Activated CD8-positive, alpha-beta T cell treated with anti-CD3 and anti-CD28 coated beads, Interleukin-2, amount 10 ng/mL, durations not matched to agents 7 days and 5 days (primary cell): ENCODE measurements around the gene TGFA. TPM values are rescaled to one million over a fixed set of nuclear protein-coding genes. Genes with fewer than 3 reads are reported as not detected.

Experiments used
- ATAC-seq: fragments of 150-1000 bp; cut with Tn5 transposase; one replicate; pipeline ENCODE4 v1.10.0; 2021; ENCODE audit warnings: moderate library complexity
- CTCF ChIA-PET: fragments of 350-600 bp; sonication (Branson Sonifier 250); formaldehyde crosslinking; loops from one replicate; lab custom pipeline; 2021; ENCODE audit warnings: antibody characterized with exemption; lab: Charles Lee
- POLR2A ChIA-PET: fragments of 350-600 bp; sonication (Branson Sonifier 250); formaldehyde crosslinking; loops from one replicate; lab custom pipeline; 2021; ENCODE audit warnings: antibody characterized with exemption; lab: Charles Lee
- DNase-seq: peaks from one replicate; pipeline ENCODE4 v3.0.0-alpha.2; 2020
- H3K27ac Mint-ChIP-seq: one replicate; pipeline ENCODE4 v1.8.0; 2021; ENCODE audit warnings: mild to moderate bottlenecking, mixed read lengths
- H3K27me3 Mint-ChIP-seq: one replicate; pipeline ENCODE4 v1.8.0; 2021; ENCODE audit warnings: low read depth, mixed read lengths
- H3K36me3 Mint-ChIP-seq: one replicate; pipeline ENCODE4 v1.8.0; 2021; ENCODE audit warnings: low read depth, mixed read lengths
- H3K4me1 Mint-ChIP-seq: one replicate; pipeline ENCODE4 v1.8.0; 2021; ENCODE audit warnings: low read depth, mixed read lengths
- H3K4me3 Mint-ChIP-seq: one replicate; pipeline ENCODE4 v1.8.0; 2021; ENCODE audit warnings: mild to moderate bottlenecking, mixed read lengths
- H3K9me3 Mint-ChIP-seq: one replicate; pipeline ENCODE4 v1.8.0; 2022; ENCODE audit warnings: mixed read lengths; ENCODE audit not compliant: insufficient read depth
- total RNA-seq, 2 experiments: library from RNA; stranded (reverse); gene quantifications; one replicate each; pipeline ENCODE4 v1.2.3, GENCODE V29; 2021

Gene TGFA
- total RNA-seq, 2 experiments from 2014 or later = 0.13 TPM; not detected in 1

- ChIA-PET CTCF (no interaction called here), POLR2A (no interaction called here)
- Mint-ChIP-seq H3K27ac (no peak overlapping the region), H3K36me3 (no peaks in the 10 kb centered on the region), H3K9me3 (no peaks in the 10 kb centered on the region), H3K27me3 (peaks cover 14% of the 10 kb centered on the region), H3K4me3 (no peak overlapping the region), H3K4me1 (no peaks in the 10 kb centered on the region)
- ATAC-seq (no peak), DNase-seq (no peak)
Measured at GRCh38 chr2:70484086-70484485, 69.5 kb downstream of the TGFA start.

- no peaks in the 10 kb centered on the region for H3K4me1 Mint-ChIP-seq
- POLR2A ChIA-PET = no interaction called here
- H3K36me3 Mint-ChIP-seq = no peaks in the 10 kb centered on the region
- DNase-seq = no peak
- no peaks in the 10 kb centered on the region for H3K9me3 Mint-ChIP-seq
- CTCF ChIA-PET = interaction anchor here (0.8 kb wide), 1 partner anchor 16 kb away, joined by 3 read pairs; no protein-coding TSS in a partner anchor
- H3K4me3 Mint-ChIP-seq = no peak overlapping the region
- no peak for ATAC-seq
- H3K27ac Mint-ChIP-seq = no peak overlapping the region
- H3K27me3 Mint-ChIP-seq = peaks cover 14% of the 10 kb centered on the region
Measured at GRCh38 chr2:70482401-70482800, 71.2 kb downstream of the TGFA start.

- DNase-seq (no peak), ATAC-seq (no peak)
- Mint-ChIP-seq H3K4me1 (peaks cover 3% of the 10 kb centered on the region), H3K4me3 (no peak overlapping the region), H3K27me3 (peaks cover 18% of the 10 kb centered on the region), H3K9me3 (no peaks in the 10 kb centered on the region), H3K36me3 (no peaks in the 10 kb centered on the region), H3K27ac (no peak overlapping the region)
- POLR2A ChIA-PET = interaction anchor here (0.8 kb wide), 1 partner anchor 16 kb away, joined by 3 read pairs; no protein-coding TSS in a partner anchor
- CTCF ChIA-PET = interaction anchor here (0.8 to 1.5 kb wide), 2 partner anchors 138 to 177 kb away, joined by 3 to 4 read pairs; no protein-coding TSS in a partner anchor
Measured at GRCh38 chr2:70480468-70480867, 73.2 kb downstream of the TGFA start.

- Mint-ChIP-seq H3K27ac (no peak overlapping the region), H3K27me3 (peaks cover 15% of the 10 kb centered on the region), H3K4me1 (peaks cover 10% of the 10 kb centered on the region), H3K36me3 (no peaks in the 10 kb centered on the region), H3K4me3 (no peak overlapping the region), H3K9me3 (no peaks in the 10 kb centered on the region)
- DNase-seq (no peak), ATAC-seq (no peak)
- CTCF ChIA-PET = interaction anchor here (0.7 to 0.9 kb wide), 3 partner anchors 9 to 176 kb away, joined by 3 to 4 read pairs (median 3); no protein-coding TSS in a partner anchor
- POLR2A ChIA-PET = no interaction called here
Measured at GRCh38 chr2:70479816-70480215, 73.8 kb downstream of the TGFA start.

GRCh38 chr2:70477441-70477844, 76.2 kb downstream of the TGFA start:
- DNase-seq (no peak), ATAC-seq (no peak)
- Mint-ChIP-seq H3K4me3 (no peak overlapping the region), H3K27ac (no peak overlapping the region), H3K4me1 (peaks cover 27% of the 10 kb centered on the region), H3K9me3 (no peaks in the 10 kb centered on the region), H3K36me3 (no peaks in the 10 kb centered on the region), H3K27me3 (peaks cover 14% of the 10 kb centered on the region)
- POLR2A ChIA-PET = no interaction called here
- CTCF ChIA-PET = no interaction called here

- no peak overlapping the region for H3K4me3 Mint-ChIP-seq
- H3K4me1 Mint-ChIP-seq = peaks cover 33% of the 10 kb centered on the region
- no peaks in the 10 kb centered on the region for H3K9me3 Mint-ChIP-seq
- H3K36me3 Mint-ChIP-seq = no peaks in the 10 kb centered on the region
- H3K27me3 Mint-ChIP-seq = peaks cover 9% of the 10 kb centered on the region
- DNase-seq = no peak
- peak; percentile 44 for ATAC-seq
- peak overlapping the region; percentile 47 for H3K27ac Mint-ChIP-seq
- POLR2A ChIA-PET = interaction anchor here (0.9 kb wide), 1 partner anchor 34 kb away, joined by 3 read pairs; no protein-coding TSS in a partner anchor
- CTCF ChIA-PET = interaction anchor here (1.4 kb wide), 1 partner anchor 142 kb away, joined by 3 read pairs; no protein-coding TSS in a partner anchor
Measured at GRCh38 chr2:70475266-70475665, 78.4 kb downstream of the TGFA start.

GRCh38 chr2:70474256-70474848, 79.3 kb downstream of the TGFA start:
- ATAC-seq (no peak), DNase-seq (no peak)
- Mint-ChIP-seq H3K27ac (no peak overlapping the region), H3K4me3 (no peak overlapping the region), H3K9me3 (no peaks in the 10 kb centered on the region), H3K27me3 (peaks cover 4% of the 10 kb centered on the region), H3K36me3 (no peaks in the 10 kb centered on the region), H3K4me1 (peaks cover 33% of the 10 kb centered on the region)
- ChIA-PET CTCF (interaction anchor here (0.8 to 1.4 kb wide), 2 partner anchors 143 to 170 kb away, joined by 3 read pairs; no protein-coding TSS in a partner anchor), POLR2A (no interaction called here)

GRCh38 chr2:70473101-70473722, 80.4 kb downstream of the TGFA start:
- peaks cover 4% of the 10 kb centered on the region for H3K27me3 Mint-ChIP-seq
- ATAC-seq (peak; percentile 49), DNase-seq (no peak)
- ChIA-PET CTCF (no interaction called here), POLR2A (interaction anchor here (0.9 kb wide), 1 partner anchor 180 kb away, joined by 3 read pairs; the partner anchor contains the start of gene SNRPG)
- no peak overlapping the region for H3K4me3 Mint-ChIP-seq
- H3K9me3 Mint-ChIP-seq = no peaks in the 10 kb centered on the region
- H3K4me1 Mint-ChIP-seq = peaks cover 33% of the 10 kb centered on the region
- no peaks in the 10 kb centered on the region for H3K36me3 Mint-ChIP-seq
- H3K27ac Mint-ChIP-seq = peak overlapping the region; percentile 0

GRCh38 chr2:70472221-70472890, 81.3 kb downstream of the TGFA start:
- peaks cover 6% of the 10 kb centered on the region for H3K27me3 Mint-ChIP-seq
- H3K4me1 Mint-ChIP-seq = peaks cover 33% of the 10 kb centered on the region
- no peak overlapping the region for H3K27ac Mint-ChIP-seq
- no peaks in the 10 kb centered on the region for H3K9me3 Mint-ChIP-seq
- no peaks in the 10 kb centered on the region for H3K36me3 Mint-ChIP-seq
- POLR2A ChIA-PET = interaction anchor here (0.9 kb wide), 1 partner anchor 179 kb away, joined by 3 read pairs; the partner anchor contains the start of gene SNRPG
- H3K4me3 Mint-ChIP-seq = no peak overlapping the region
- DNase-seq = no peak
- ATAC-seq = no peak
- CTCF ChIA-PET = no interaction called here

GRCh38 chr2:70471129-70471528, 82.5 kb downstream of the TGFA start:
- ChIA-PET CTCF (interaction anchor here (1.3 kb wide), 1 partner anchor 8 kb away, joined by 3 read pairs; no protein-coding TSS in a partner anchor), POLR2A (no interaction called here)
- Mint-ChIP-seq H3K36me3 (no peaks in the 10 kb centered on the region), H3K27ac (no peak overlapping the region), H3K9me3 (no peaks in the 10 kb centered on the region), H3K27me3 (peaks cover 2% of the 10 kb centered on the region), H3K4me3 (no peak overlapping the region), H3K4me1 (peaks cover 33% of the 10 kb centered on the region)
- ATAC-seq (no peak), DNase-seq (no peak)

- POLR2A ChIA-PET = no interaction called here
- Mint-ChIP-seq H3K36me3 (no peaks in the 10 kb centered on the region), H3K27ac (no peak overlapping the region), H3K9me3 (no peaks in the 10 kb centered on the region), H3K4me3 (no peak overlapping the region), H3K4me1 (peaks cover 24% of the 10 kb centered on the region), H3K27me3 (peaks cover 2% of the 10 kb centered on the region)
- ATAC-seq (no peak), DNase-seq (no peak)
- CTCF ChIA-PET = interaction anchor here (0.6 to 1.3 kb wide), 2 partner anchors 9 to 994 kb away, joined by 3 read pairs; no protein-coding TSS in a partner anchor
Measured at GRCh38 chr2:70469961-70470360, 83.7 kb downstream of the TGFA start.
